ENCODE data around the gene PTPRM. TPM values are rescaled to one million over a fixed set of nuclear protein-coding genes. Genes with fewer than 3 reads are reported as not detected.

The PTPRM gene
- total RNA-seq, 1 experiment from 2014 or later, result 1.6 TPM

- Histone ChIP-seq H3K27ac (ENCODE audit: low read length) (no peak overlapping the region), H3K4me3 (ENCODE audit: low read depth in 2 of 2, low read length in 2 of 2) (no peak overlapping the region), H3K36me3 (ENCODE audit: control insufficient read depth, insufficient read depth, low read length) (no peaks in the 10 kb centered on the region), H3K4me1 (ENCODE audit: control insufficient read depth, insufficient read depth, low read length) (no peaks in the 10 kb centered on the region), H3K27me3 (ENCODE audit: control insufficient read depth, insufficient read depth, low read length) (no peaks in the 10 kb centered on the region), H3K9me3 (ENCODE audit: control insufficient read depth, insufficient read depth, low read depth, low read length) (no peaks in the 10 kb centered on the region)
- TF ChIP-seq REST (IDR thresholded peaks at IDR 0.05; ENCODE audit: insufficient read depth in 1 of 2, low read depth in 2 of 2, low read length in 1 of 2) (no peak), CTCF (IDR thresholded peaks at IDR 0.05) (no peak), TCF7L2 (IDR thresholded peaks at IDR 0.05; ENCODE audit: low read depth, low read length) (no peak), POLR2AphosphoS5 (IDR thresholded peaks at IDR 0.05; ENCODE audit: low read depth, low read length) (no peak), SIN3A (IDR thresholded peaks at IDR 0.05; ENCODE audit: borderline replicate concordance, insufficient read depth, low read depth, low read length) (no peak)
- ATAC-seq (no peak), DNase-seq (ENCODE audit: low read depth, low spot score) (no peak)
- in situ Hi-C loops (cut with HindIII; ENCODE audit: low pct_unique_long_range_greater_than_20kb, low sequenced_read_pairs) (no loop called here), intact Hi-C loops (cut with micrococcal nuclease; ENCODE audit: unreplicated experiment) (no loop called here)
- ChIA-PET CTCF (no interaction called here), POLR2A (no interaction called here)
- no TSS peak for BruUV-seq (replicated peaks)
Observed at GRCh38 chr18:7615840-7616239, 48.7 kb downstream of the PTPRM start.

- no peaks in the 10 kb centered on the region for H3K27me3 ChIP-seq (ENCODE audit: control insufficient read depth, insufficient read depth, low read length)
- no peaks in the 10 kb centered on the region for H3K4me1 ChIP-seq (ENCODE audit: control insufficient read depth, insufficient read depth, low read length)
- ChIA-PET CTCF (no interaction called here), POLR2A (no interaction called here)
- BruUV-seq (replicated peaks), result no TSS peak
- in situ Hi-C loops (cut with HindIII; ENCODE audit: low pct_unique_long_range_greater_than_20kb, low sequenced_read_pairs) (no loop called here), intact Hi-C loops (cut with micrococcal nuclease; ENCODE audit: unreplicated experiment) (no loop called here)
- H3K4me3 ChIP-seq (ENCODE audit: low read depth in 2 of 2, low read length in 2 of 2), result no peak overlapping the region
- TF ChIP-seq SIN3A (IDR thresholded peaks at IDR 0.05; ENCODE audit: borderline replicate concordance, insufficient read depth, low read depth, low read length), result no peak
- no peak for TF ChIP-seq POLR2AphosphoS5 (IDR thresholded peaks at IDR 0.05; ENCODE audit: low read depth, low read length)
- no peak for TF ChIP-seq CTCF (IDR thresholded peaks at IDR 0.05)
- no peak for TF ChIP-seq TCF7L2 (IDR thresholded peaks at IDR 0.05; ENCODE audit: low read depth, low read length)
- no peak for TF ChIP-seq REST (IDR thresholded peaks at IDR 0.05; ENCODE audit: insufficient read depth in 1 of 2, low read depth in 2 of 2, low read length in 1 of 2)
- no peak for ATAC-seq
- no peaks in the 10 kb centered on the region for H3K9me3 ChIP-seq (ENCODE audit: control insufficient read depth, insufficient read depth, low read depth, low read length)
- H3K36me3 ChIP-seq (ENCODE audit: control insufficient read depth, insufficient read depth, low read length), result no peaks in the 10 kb centered on the region
- no peak overlapping the region for H3K27ac ChIP-seq (ENCODE audit: low read length)
- DNase-seq (ENCODE audit: low read depth, low spot score), result no peak
Observed at GRCh38 chr18:7616661-7617060, 49.5 kb downstream of the PTPRM start.

Data from Panc1 (cell line).